ENCODE data around the gene CD37. TPM values are rescaled to one million over a fixed set of nuclear protein-coding genes. Genes with fewer than 3 reads are reported as not detected.

The CD37 gene
- total and polyA plus RNA-seq, 2 donors (not counting 1 experiment from before 2014, with no cell fraction given), result 1,998 to 2,188 TPM

DNA sequence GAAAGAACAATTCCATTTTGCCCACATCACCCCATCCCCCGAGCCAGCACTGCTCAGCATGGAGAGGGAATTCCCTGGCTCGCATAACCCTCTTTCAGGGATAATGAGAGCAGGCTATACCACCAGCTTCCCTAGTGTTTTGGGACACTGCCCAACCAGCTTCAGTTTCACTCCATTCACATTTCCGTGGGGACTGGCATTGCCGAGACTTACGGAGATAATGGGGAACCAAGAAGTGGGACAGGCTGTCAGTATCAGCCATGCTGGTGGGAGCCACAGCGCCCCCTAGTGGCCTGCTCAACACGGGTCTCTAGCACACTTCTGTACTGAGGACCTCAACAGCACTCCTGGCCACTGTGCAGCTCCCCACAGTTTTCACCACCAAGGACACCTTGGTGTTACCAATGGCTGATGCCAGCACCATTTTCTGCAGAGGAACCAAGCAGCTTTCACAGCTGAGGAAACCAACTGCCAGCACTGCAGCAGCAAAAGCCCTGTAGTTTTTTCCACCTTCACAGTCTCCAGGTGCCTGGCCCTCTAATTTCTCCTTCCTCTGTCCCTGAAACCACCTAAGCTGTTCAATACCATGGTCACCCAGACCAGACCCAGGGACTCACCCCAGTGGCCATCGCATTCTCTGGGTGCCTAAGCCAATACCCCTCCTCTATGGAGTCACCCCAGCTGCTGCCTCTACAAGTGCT is 33.9 kb upstream of the CD37 start:
- ATAC-seq (ENCODE audit: low read depth) (peak; percentile 98), DNase-seq (peak; percentile 89)
- peak overlapping the region; percentile 20 for H3K27ac Mint-ChIP-seq
- Histone ChIP-seq H3K9ac (ENCODE audit: low read length) (peak overlapping the region; percentile 45), H3K27ac (ENCODE audit: low read length in 2 of 2) (no peak overlapping the region), H3K4me1 (ENCODE audit: control insufficient read depth in 2 of 2, insufficient read depth in 2 of 2, low read length in 2 of 2) (peaks cover 10 to 14% of the 10 kb centered on the region in 2 donors), H3K4me2 (replicated peaks; ENCODE audit: low read depth, low read length, poor library complexity, severe bottlenecking) (peak overlapping the region; percentile 74), H3K27me3 (replicated peaks in 1 of 4; ENCODE audit: control extremely low read depth in 1 of 4, control insufficient read depth in 3 of 4, insufficient read depth in 4 of 4, low read length in 3 of 4) (no peaks in the 10 kb centered on the region), H2AFZ (ENCODE audit: insufficient read depth, low read depth, low read length, poor library complexity, severe bottlenecking) (peak overlapping the region; percentile 58), H3K9me3 (ENCODE audit: control extremely low read depth in 1 of 3, control insufficient read depth in 2 of 3, insufficient read depth in 1 of 3, low read length in 2 of 3) (peaks cover 3 to 16% (median 4%) of the 10 kb centered on the region in 3 donors), H3K36me3 (replicated peaks in 1 of 2; ENCODE audit: control extremely low read depth in 1 of 2, control insufficient read depth in 1 of 2, extremely low read depth in 1 of 2, insufficient read depth in 2 of 2, low read length in 1 of 2) (no peaks in the 10 kb centered on the region), H3K79me2 (ENCODE audit: control insufficient read depth, insufficient read depth, low read length) (peaks cover 14% of the 10 kb centered on the region), H3K4me3 (ENCODE audit: control extremely low read depth in 1 of 5, extremely low read depth in 1 of 5, insufficient read depth in 1 of 5, low read depth in 2 of 5, low read length in 4 of 5) (peak overlapping the region in 4 of 5 experiments; percentile 11 to 51 (median 37)), H4K20me1 (ENCODE audit: control insufficient read depth, insufficient read depth, low read length, poor library complexity, severe bottlenecking) (no peaks in the 10 kb centered on the region)
- H3K9me3 Mint-ChIP-seq (ENCODE audit: insufficient read depth), result no peaks in the 10 kb centered on the region
- TF ChIP-seq, protein P1, sequence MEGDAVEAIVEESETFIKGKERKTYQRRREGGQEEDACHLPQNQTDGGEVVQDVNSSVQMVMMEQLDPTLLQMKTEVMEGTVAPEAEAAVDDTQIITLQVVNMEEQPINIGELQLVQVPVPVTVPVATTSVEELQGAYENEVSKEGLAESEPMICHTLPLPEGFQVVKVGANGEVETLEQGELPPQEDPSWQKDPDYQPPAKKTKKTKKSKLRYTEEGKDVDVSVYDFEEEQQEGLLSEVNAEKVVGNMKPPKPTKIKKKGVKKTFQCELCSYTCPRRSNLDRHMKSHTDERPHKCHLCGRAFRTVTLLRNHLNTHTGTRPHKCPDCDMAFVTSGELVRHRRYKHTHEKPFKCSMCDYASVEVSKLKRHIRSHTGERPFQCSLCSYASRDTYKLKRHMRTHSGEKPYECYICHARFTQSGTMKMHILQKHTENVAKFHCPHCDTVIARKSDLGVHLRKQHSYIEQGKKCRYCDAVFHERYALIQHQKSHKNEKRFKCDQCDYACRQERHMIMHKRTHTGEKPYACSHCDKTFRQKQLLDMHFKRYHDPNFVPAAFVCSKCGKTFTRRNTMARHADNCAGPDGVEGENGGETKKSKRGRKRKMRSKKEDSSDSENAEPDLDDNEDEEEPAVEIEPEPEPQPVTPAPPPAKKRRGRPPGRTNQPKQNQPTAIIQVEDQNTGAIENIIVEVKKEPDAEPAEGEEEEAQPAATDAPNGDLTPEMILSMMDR (IDR thresholded peaks at IDR 0.05), result peak; percentile 90
- TF ChIP-seq EZH2 (IDR thresholded peaks at IDR 0.05; ENCODE audit: borderline replicate concordance, insufficient read depth, low read depth, low read length, poor library complexity, severe bottlenecking), result no peak
- H3K4me3 Mint-ChIP-seq, result peak overlapping the region; percentile 66
- CTCF ChIA-PET, result interaction anchor here (0.6 to 4.7 kb wide), 38 partner anchors 9 to 195 kb away, joined by 3 to 51 read pairs (median 5); partner anchors contain the start of genes CD37, FLT3LG, KASH5 and LIN7B
- intact Hi-C loops (cut with micrococcal nuclease), result loop anchor here (2.0 kb wide), 2 partner anchors 33 to 141 kb away; partner anchors contain the start of gene CD37
- no peaks in the 10 kb centered on the region for H3K27me3 Mint-ChIP-seq
- 30% methylated on average over 6 of the region's 8 CpGs for WGBS (ENCODE audit: insufficient coverage)
- H3K4me1 Mint-ChIP-seq, result peaks cover 24% of the 10 kb centered on the region
- POLR2A ChIA-PET, result interaction anchor here (0.9 to 1.3 kb wide), 5 partner anchors 10 to 152 kb away, joined by 3 to 4 read pairs (median 4); partner anchors contain the start of gene ALDH16A1

DNA sequence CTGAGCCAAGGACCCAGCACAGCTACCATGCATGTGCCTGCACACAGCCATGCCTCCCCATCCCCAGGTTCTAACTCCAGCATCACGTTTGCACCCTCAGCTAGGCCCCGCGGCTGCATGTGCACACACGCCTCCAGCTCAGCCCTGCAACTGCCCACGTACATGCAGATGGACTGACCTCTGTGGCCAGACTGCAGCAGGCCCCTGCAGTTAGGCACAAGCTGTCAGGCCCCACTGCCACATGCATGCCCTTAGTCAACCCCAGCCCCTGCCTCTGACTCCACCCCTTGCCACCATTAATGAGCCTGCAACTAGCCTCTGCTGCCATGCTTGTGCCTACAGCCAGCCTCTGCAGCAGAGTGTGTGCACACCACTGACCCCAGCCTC is 33.3 kb upstream of the CD37 start:
- H3K4me2 ChIP-seq (replicated peaks; ENCODE audit: low read depth, low read length, poor library complexity, severe bottlenecking), result peak overlapping the region; percentile 74
- Mint-ChIP-seq H3K27me3 (no peaks in the 10 kb centered on the region), H3K4me3 (no peak overlapping the region), H3K4me1 (peaks cover 27% of the 10 kb centered on the region), H3K27ac (no peak overlapping the region), H3K9me3 (ENCODE audit: insufficient read depth) (no peaks in the 10 kb centered on the region)
- no peak overlapping the region for H2AFZ ChIP-seq (ENCODE audit: insufficient read depth, low read depth, low read length, poor library complexity, severe bottlenecking)
- H3K79me2 ChIP-seq (ENCODE audit: control insufficient read depth, insufficient read depth, low read length), result peaks cover 14% of the 10 kb centered on the region
- POLR2A ChIA-PET, result interaction anchor here (1.2 kb wide), 1 partner anchor 38 kb away, joined by 4 read pairs; no protein-coding TSS in a partner anchor
- DNase-seq (no peak), ATAC-seq (ENCODE audit: low read depth) (no peak)
- WGBS (ENCODE audit: insufficient coverage), result 89% methylated on average over 5 of the region's 5 CpGs
- CTCF ChIA-PET, result interaction anchor here (0.6 to 4.7 kb wide), 34 partner anchors 9 to 736 kb away, joined by 3 to 51 read pairs (median 6); partner anchors contain the start of genes CD37, FLT3LG, KASH5 and LIN7B
- no peaks in the 10 kb centered on the region for H3K36me3 ChIP-seq (replicated peaks in 1 of 2; ENCODE audit: control extremely low read depth in 1 of 2, control insufficient read depth in 1 of 2, extremely low read depth in 1 of 2, insufficient read depth in 2 of 2, low read length in 1 of 2)
- no peak overlapping the region for H3K4me3 ChIP-seq (ENCODE audit: control extremely low read depth in 1 of 5, extremely low read depth in 1 of 5, insufficient read depth in 1 of 5, low read depth in 2 of 5, low read length in 4 of 5)
- H3K27ac ChIP-seq (ENCODE audit: low read length in 2 of 2), result no peak overlapping the region
- no peaks in the 10 kb centered on the region for H4K20me1 ChIP-seq (ENCODE audit: control insufficient read depth, insufficient read depth, low read length, poor library complexity, severe bottlenecking)
- no peaks in the 10 kb centered on the region for H3K27me3 ChIP-seq (replicated peaks in 1 of 4; ENCODE audit: control extremely low read depth in 1 of 4, control insufficient read depth in 3 of 4, insufficient read depth in 4 of 4, low read length in 3 of 4)
- TF ChIP-seq, protein P1 (IDR thresholded peaks at IDR 0.05), result no peak
- TF ChIP-seq EZH2 (IDR thresholded peaks at IDR 0.05; ENCODE audit: borderline replicate concordance, insufficient read depth, low read depth, low read length, poor library complexity, severe bottlenecking), result no peak
- intact Hi-C loops (cut with micrococcal nuclease), result loop anchor here (2.0 kb wide), 2 partner anchors 33 to 141 kb away; partner anchors contain the start of gene CD37
- H3K4me1 ChIP-seq (ENCODE audit: control insufficient read depth in 2 of 2, insufficient read depth in 2 of 2, low read length in 2 of 2), result peaks cover 10 to 19% of the 10 kb centered on the region in 2 donors
- H3K9ac ChIP-seq (ENCODE audit: low read length), result no peak overlapping the region
- peaks cover 3 to 16% (median 4%) of the 10 kb centered on the region in 3 donors for H3K9me3 ChIP-seq (ENCODE audit: control extremely low read depth in 1 of 3, control insufficient read depth in 2 of 3, insufficient read depth in 1 of 3, low read length in 2 of 3)
